Renal cortex interstitium (tissue), 11 donors: ENCODE results near the gene ZFP62. TPM values are rescaled to one million over a fixed set of nuclear protein-coding genes. Genes with fewer than 3 reads are reported as not detected.

Experiments
- DNase-seq, 11 donors: peaks; one replicate each; pipeline ENCODE4 v3.0.0-alpha.2; 2013; ENCODE audit warnings: low read depth in 9 of 11, low spot score in 4 of 11; ENCODE audit errors: extremely low read depth in 1 of 11
- polyA plus RNA-seq, 3 donors: library from polyadenylated mRNA; unstranded; fragments of 120-200 nt; gene quantifications; one replicate each; pipeline ENCODE4 v1.2.1, GENCODE V29; 2013; ENCODE audit not compliant: insufficient read length in 3 of 3

The ZFP62 gene
- polyA plus RNA-seq, 3 donors, result 59.6 to 69.3 (median 62.3) TPM

DNA sequence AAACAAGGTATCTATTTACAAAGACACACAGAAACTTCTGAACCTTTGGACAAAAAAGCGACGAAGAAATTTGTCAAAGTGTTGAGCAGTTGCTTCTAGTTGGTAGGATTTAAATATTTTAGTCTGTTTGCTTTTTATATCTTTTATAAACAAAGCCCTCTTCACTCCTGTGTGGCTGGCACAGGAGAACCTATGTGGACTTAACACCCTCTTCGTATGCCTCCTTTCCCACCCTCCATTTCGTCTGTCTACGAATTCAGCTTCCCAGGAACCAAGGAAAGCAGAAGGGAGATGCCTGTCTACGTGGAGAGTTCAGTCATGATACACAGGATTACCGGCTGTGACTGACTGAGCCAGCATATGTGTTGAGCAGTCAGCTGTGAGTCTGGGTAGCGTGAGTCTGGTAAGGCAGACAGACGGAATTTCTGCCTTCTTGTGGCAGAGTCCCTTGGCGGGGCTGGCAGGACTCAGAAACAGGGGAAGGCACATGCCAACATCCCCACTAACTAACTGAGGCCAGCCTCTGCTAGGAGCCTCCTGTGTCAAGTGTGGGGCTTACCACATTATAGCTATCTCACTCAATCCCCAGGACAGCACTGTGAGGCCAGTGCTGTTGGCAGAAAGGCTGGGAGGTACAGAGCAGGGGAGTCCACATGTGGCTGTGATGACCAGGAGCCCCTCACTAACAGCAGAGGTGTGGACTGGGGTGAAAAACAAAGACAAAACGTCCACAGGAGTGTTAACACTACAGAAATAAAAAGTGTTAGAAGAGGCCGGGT is 13.9 kb upstream of the ZFP62 start:
- no peak for DNase-seq

DNA sequence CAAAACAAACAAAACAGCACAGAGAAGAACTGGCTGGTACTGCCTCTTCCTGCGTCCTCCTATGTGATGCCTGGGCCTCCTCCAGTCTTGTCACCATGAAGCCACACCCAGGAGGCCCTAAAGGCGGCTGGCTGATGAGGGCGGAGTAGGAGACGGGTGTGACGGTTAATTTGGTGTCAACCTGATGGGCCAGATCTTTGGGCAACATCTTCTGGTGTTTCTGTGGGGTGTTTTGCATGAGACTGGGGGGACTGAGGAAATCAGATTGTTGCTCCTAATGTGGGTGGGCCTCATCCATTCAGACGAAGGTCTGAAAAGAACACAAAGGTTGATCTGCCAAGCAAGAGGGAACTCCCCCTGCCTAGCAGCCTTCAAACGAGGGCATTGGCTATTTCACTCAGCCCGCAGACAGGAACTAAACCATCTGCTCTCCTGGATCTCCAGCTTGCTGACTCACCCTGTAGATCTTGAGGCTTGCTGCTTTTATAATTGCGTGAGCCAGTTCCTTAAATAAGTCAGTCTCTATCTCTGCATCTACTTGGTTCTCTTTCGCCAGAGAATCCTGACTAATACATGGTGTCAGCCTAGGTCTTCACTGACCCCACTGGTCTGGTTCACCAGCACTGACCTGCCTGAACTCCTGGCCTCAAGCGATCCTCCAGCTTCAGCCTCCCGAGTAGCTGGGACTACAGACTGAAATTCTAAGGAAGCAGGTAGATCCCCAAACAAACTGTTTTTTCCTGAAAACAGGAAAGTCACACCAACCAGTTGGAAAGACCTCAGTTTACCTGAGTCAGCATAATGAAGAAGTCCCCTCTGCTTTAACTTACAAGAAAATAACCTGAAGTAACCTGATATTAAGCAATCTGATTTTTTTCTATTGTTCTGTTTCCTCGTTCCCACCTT is 12.8 kb upstream of the ZFP62 start:
- no peak for DNase-seq

DNA sequence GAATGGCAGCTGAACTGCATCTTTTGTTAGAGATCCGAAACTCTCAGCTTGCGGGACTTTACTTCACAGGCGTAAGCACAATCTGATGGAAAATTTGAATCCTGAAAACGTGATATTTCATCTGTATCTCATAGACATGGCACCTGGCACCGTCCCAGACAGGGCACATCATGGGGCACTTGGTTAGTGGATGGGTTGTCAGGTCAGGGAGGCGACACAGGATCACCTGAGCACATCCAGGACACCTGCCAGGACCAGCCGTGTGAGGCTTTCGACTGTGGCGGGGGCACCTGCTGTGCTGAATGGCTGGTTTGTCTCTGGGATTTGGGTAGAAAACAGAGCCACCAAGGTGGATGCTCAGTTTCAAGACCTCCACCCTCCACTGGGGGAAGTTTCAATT is 11.3 kb upstream of the ZFP62 start:
- DNase-seq, result no peak

DNA sequence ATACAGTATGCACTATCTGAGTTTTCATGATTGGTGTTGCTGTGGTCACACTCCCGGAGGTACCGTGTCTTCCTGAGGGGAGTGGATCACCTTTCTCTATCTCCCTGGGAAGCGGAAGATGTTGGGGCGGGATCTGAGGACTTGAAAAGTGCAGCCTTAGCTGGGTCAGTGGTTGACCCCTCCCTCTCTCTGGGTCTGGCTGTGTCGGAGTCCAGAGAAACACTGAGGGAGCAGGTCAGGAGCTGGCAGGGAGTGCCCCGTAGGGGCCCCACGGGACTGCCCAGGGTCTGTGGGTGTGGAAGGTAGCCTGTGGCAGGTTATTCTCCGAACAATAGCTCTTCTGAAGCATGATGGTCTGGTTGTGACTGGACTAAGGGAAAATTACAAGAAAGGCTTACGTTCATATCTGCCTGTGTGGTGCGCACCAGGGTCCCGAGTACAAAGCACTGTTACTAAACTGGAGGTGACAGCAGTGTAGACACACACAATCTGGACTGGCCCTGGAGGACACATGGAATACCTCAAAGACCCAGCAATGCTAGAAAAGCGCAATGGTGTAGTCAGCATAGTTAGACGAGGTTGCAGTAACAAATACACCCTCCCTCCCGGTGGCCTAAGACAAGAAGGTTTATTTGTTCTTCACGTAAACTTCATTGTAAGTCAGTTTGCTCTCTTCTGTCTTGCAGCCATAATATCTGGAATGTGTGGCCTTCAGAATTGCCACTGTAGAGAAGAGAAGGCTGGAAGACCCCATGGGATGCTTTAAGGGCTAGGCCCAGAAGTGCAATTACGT is 9.4 kb upstream of the ZFP62 start:
- no peak for DNase-seq

DNA sequence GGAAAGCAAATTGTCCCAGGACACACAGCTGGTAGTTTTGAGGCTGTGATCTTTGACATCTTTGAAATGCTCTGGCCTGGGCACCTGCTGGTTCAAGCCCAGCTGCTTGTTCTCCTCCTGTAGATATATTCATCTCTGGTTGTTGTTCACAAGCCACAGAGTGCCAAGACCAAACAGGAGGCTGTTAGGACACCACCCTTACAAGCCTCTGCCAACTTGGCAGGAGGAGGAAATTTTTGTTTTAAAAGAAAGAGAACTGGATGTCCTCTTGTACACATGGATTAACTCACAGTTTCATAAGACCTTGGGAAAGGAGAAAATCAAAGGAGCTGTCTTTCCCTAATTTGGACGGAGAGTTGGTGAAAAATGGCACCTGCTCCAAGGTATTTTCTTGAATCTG is 8.5 kb upstream of the ZFP62 start:
- DNase-seq, result no peak

DNA sequence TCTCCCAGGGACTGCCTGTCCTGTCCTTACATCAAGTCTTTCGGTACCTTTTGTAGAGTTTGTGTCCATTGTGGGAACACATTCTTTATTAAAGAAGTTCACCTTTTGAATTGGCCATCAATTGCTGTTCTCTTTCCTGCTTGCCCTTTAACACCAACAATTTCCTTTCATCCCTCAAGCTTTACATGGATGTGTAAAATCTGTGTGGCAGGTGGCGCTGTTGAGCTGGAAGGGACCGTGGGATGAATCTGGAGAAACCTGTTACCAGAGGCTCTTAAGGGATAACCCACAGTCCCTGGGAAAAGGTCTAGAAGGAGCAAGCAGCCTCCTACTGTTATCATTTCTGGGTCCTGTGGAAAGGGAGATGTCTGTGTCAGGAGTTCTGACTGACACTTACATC is 7.9 kb upstream of the ZFP62 start:
- peak; percentile 44 to 87 (median 76) for DNase-seq

DNA sequence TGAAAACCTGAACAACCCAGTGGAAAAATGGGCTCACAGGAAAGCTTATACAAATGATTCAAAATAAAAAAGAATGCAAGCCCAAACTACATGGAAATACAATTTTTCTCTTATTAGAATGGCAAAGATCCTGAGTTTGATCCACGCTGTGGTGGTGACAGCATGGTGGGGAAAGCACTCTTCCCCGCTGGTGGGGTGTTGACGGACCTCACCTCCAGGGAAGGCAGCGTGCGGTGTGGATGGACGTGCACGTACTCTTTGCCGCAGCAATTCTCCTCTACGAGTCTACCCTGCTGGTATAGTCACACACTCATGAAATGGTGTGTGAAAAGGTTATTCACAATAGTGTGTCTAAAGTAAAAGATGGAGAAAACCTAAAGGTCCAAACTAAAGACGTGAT is 5.9 kb upstream of the ZFP62 start:
- no peak for DNase-seq

DNA sequence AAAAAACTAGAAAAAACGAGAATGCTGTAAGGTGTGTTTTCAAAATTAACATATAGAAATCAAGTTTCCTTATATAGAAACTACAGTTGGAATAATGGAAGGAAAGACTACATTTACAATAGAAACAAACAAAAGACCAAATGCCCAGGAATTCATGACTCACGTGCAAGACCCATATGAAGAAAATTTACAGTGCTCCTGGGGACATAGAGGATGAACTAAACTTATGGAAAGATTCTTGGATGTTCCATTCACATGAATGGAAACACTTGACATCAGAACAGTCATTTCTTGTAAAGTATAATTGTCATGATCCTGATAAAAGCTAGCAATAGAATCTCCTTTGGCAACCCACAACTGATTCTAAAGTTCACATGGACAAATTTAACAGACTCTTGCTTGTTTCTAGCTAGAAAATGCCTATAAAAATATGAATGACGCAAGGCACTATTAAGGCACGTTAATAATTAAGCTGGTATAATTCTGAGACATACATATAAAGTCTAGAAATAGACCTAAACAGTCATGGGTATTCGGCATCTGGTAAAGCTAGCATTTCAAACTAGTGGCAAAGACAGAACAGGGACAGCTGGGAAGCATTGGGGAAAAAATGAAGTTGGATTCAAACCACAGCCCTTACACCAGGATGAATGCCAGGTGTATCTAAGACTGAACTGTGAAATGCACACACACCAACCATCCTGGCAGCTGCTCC is 5.1 kb upstream of the ZFP62 start:
- DNase-seq, result no peak

DNA sequence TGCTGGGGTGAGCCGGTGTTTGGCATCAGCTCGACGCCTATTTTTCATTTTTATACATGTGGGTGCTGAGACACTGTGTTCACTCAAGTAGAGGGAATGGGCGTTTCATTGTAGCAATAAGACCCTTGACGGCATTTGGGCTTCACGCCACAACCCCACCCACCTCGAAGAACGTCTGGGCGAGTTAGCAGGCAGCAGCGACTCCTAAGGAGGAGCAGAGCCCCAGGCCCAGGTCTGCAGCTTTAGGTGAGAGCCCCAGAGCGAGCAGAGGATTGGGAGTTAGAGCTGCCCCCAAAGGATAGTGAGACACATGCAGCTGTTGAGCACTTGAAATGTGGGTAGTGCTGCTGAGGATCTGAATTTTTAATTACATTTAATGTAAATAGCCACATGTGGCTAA is 1.6 kb upstream of the ZFP62 start:
- no peak for DNase-seq

DNA sequence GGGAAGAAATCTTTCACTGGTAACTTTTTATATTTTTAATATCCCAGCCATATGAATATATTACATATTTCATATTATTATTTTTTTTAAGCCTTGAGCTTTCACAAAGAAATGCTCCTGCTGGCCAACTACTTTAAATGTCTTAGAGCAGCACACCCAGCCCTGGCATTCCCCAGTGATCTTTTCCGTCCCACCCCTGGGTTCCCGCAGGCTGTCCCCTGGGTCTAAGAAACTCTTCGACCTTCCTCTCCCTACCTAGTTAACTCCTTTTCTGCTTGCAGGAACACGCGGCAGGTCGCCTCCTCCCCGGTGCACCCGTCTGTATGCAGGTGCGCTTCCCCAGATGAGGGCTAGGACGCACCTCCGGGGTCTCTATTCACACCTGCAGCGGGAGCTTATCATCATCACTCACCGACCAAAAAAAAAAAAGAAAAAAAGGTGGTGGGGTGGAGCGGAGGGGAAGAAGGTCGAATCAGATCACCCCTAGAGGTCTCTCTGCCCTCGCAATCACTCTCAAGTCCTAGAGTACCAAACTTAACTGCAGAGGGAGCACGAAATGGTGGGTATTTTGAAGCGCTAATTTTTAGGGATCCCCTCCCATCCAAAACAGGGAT is 696 bp downstream of the ZFP62 start:
- DNase-seq, result peak in 5 of 11 donors; percentile 12 to 20 (median 16)

DNA sequence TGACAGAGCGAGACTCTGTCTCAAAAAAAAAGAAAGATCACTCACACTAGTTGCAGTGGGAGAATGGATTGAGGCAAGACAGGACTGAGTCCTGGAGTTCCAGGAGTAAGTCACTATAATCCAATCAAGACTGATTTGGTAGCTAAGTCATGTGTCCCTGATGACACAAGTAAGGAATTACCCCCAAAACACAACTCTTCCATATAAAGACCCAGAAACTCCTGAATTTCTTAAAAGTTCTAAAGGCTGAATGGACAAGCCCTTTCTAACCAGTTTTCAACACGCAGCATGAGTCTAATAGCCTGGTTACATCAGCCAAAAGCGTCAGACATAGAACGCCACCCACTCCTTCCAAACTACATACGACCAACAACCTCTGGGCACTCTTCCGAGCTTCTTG is 2.5 kb downstream of the ZFP62 start:
- no peak for DNase-seq

DNA sequence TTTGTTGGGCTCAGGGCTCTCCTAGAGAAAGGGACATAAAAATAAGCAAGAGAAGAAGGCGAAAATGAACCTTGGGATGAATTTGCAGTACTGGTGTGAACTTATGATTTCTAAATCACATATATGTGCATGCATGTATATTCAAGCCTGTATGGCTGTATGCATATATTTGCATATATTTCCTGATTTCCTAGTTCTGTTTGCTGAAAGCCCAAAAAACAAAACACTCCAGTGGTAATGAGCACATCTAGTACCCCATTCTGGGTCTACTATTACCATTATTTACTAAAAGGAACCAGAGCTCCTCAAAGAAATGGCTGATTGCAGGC is 7.3 kb downstream of the ZFP62 start:
- DNase-seq, result no peak

DNA sequence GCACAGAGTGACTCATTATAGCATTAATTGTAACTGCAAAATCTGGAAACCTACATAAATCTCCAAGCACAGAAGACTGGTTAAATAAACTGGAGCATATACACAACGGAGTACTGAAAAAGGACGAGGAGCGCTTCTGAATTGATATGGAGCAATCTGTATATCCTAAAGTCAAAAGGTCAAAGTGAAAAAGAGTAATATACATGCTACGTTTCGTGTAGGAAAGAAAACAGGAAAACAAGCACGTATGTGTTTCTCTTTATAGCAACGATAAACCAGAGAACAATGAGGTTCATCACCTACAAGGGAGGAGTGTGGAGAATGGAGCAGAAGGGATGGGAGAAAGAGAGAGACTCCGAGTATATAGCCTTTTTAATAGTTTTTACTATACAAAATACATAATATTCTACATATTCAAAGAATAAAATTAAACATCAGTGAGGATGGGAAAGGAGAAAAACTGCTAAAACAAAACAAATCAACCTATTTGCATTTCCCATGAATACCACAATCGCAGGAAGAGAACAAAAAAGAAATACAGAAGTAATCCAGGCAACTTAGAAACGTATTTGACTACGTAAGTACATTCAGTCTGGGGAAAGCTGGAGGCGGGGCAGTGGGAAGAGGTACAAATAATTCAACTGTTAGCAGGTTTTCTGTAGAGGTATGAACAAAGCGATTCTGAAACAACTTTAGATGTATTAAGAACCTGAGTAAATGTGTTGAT is 7.8 kb downstream of the ZFP62 start:
- no peak for DNase-seq

DNA sequence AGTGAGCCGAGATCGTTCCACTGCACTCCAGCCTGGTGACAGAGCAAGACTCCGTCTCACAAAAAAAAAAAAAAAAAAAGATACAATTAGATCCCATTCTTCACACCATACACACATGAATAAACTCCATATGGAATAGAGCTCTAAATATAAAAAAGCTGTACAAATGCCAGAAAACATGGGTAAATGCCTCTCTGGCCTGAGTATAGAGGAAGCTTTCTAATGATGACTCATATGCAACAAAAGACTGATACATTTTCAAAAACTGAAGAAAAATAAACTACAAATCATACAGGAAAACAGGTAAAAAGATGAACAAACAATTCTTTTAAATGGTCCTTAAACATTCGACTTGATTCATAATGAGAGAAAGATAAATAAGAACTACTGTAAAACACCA is 8.6 kb downstream of the ZFP62 start:
- DNase-seq, result no peak

DNA sequence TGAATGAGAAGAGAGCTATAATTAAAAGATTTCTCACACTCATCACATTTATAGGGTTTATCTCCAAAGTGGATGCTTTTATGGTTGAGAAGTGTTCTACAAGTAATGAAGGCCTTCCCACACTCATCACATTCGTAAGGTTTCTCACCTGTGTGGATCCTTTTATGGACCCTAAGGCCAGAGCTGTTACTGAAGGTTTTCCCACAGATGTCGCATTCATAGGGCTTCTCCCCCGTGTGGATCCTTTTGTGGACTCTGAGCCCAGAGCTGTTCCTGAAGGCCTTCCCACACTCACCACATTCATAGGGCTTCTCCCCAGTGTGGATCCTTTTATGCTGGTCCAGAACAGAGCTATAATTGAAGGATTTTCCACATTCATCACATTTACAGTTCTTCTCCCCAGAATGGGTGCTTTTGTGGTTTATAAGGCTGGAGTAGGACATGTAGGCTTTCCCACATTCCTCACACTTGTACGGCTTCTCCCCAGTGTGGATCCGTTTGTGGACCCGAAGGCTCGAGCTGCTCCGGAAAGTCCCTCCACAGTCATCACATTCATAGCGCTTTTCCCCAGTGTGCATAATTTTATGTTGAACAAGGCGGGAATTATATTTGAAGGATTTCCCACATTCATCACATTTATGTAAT is 10.5 kb downstream of the ZFP62 start:
- DNase-seq, result no peak

DNA sequence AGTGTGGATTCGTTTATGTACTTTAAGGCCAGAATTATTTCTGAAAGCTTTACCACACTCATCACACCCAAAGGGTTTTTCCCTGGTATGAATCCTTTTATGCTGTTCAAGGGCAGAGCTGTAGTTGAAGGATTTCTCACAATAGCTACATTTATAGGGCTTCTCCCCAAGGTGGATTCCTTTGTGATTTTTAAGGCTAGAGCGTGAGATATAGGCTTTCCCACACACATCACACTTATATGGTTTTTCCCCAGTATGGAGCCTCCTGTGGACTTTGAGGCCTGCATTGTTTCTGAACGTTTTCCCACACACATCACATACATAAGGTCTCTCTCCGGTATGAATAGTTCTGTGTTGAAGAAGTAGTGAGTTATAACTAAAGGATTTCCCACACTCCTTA is 11.2 kb downstream of the ZFP62 start:
- no peak for DNase-seq

DNA sequence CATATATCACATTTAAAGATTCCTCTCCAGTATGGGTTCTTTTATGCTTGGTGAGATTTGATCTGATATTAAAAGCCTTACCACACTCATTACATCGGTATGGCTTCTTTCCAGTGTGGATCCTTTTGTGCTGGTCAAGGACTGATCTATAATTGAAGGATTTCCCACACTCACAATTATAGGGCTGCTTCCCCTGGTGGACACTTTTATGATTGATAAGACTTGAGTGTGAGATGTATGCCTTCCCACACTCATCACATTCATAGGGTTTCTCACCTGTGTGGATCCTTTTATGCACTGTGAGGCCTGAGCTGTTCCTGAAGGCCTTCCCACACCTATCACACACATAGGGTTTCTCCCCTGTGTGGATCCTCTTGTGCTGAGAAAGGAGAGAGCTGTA is 12.2 kb downstream of the ZFP62 start:
- no peak for DNase-seq

DNA sequence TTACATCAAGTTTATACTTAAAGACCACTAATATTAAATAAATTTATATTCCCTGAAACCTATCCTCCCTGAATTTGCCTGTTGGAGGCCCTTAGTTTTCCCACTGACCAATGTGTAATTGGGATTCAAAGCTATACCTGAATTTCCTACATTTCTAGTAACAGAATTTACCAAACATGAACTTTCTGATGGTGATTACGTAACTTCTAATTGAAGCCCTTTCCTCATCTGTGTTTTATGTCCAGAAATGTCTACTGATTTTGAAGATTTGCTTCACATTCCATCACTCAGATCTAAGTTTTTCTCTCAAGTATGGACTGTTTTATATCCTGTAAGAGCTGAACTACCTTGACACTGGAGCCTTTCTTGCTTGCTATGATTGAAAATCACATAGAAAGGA is 12.8 kb downstream of the ZFP62 start:
- DNase-seq, result no peak
